Tibial artery (tissue), 4 donors: ENCODE measurements around the gene KCNH3.
"Not testable (repeated sequence)": the region's sequence is repeated elsewhere in the genome, so short reads cannot be mapped to it uniquely, and the experiment has no call there.

Experiments
- DNase-seq, 2 donors: peaks; one replicate each; pipeline ENCODE4 v3.0.0-alpha.2; 2019
- H3K27ac ChIP-seq, 2 donors: fragments of 200-600 bp; sonication (generic) in 1 of 2; 1 replicate in 1 of 2; 2 replicates in 1 of 2; pipeline ENCODE4 v1.5.1; 2018 to 2019; ENCODE audit warnings: mild to moderate bottlenecking in 1 of 2
- H3K27me3 ChIP-seq, 2 donors: fragments of 200-600 bp; sonication (generic) in 1 of 2; one replicate each; pipeline versions ENCODE4 v1.5.1 to v1.6.0; 2016 to 2019
- H3K36me3 ChIP-seq, 3 donors: fragments of 200-600 bp; sonication (generic) in 2 of 3; one replicate each; pipeline ENCODE4 v1.5.1; 2016 to 2019; ENCODE audit warnings: mild to moderate bottlenecking in 2 of 3
- H3K4me1 ChIP-seq, 4 donors: fragments of 200-600 bp; sonication (generic) in 2 of 4; 1 replicate in 3 of 4; 2 replicates in 1 of 4; pipeline ENCODE4 v1.5.1; 2016 to 2019
- H3K4me3 ChIP-seq, 2 donors: fragments of 200-600 bp; sonication (generic) in 1 of 2; 1 replicate in 1 of 2; 2 replicates in 1 of 2; pipeline ENCODE4 v1.5.1; 2018 to 2019; ENCODE audit warnings: mild to moderate bottlenecking in 2 of 2
- H3K9me3 ChIP-seq, 3 donors: fragments of 200-600 bp; sonication (generic) in 1 of 3; one replicate each; pipeline ENCODE4 v1.5.1; 2016 to 2019
- intact Hi-C: fragments of 100-400 bp; cut with DNase I; formaldehyde crosslinking; loops from one replicate; pipeline ENCODE4 v1.15.0; 2023; ENCODE audit warnings: low total_unique reads
- TF ChIP-seq, protein P1 (sequence below), 2 experiments: fragments of 200-600 bp in 1 of 2; fragments of 450-650 bp in 1 of 2; IDR thresholded peaks; one replicate each; pipeline ENCODE4 v1.5.1; 2017 to 2019; ENCODE audit warnings: antibody characterized with exemption in 2 of 2, mild to moderate bottlenecking in 1 of 2, moderate library complexity in 1 of 2

The KCNH3 gene

DNA sequence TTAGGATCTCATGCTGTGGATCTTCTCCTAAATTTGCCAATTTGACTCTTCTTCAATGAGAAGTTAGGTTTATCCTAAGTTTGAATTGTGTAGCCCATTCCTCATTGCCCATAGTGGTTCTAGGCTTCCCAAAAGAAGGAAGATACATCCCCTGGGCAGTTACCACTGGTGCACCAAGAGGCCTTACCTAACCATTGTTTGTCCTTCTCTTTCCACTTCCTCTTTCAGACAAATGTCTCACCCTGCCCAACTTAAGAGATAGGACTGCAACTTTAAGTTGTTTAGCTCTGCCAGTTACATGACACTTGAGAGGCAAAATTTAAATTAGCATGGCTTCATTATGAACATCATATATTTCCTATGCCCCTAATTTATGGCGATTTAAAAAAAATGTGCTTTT lies 9.4 kb upstream of the KCNH3 start:
- peaks cover 14 to 31% (median 26%) of the 10 kb centered on the region in 3 donors for H3K36me3 ChIP-seq
- no peak overlapping the region for H3K4me3 ChIP-seq
- TF ChIP-seq, protein P1, sequence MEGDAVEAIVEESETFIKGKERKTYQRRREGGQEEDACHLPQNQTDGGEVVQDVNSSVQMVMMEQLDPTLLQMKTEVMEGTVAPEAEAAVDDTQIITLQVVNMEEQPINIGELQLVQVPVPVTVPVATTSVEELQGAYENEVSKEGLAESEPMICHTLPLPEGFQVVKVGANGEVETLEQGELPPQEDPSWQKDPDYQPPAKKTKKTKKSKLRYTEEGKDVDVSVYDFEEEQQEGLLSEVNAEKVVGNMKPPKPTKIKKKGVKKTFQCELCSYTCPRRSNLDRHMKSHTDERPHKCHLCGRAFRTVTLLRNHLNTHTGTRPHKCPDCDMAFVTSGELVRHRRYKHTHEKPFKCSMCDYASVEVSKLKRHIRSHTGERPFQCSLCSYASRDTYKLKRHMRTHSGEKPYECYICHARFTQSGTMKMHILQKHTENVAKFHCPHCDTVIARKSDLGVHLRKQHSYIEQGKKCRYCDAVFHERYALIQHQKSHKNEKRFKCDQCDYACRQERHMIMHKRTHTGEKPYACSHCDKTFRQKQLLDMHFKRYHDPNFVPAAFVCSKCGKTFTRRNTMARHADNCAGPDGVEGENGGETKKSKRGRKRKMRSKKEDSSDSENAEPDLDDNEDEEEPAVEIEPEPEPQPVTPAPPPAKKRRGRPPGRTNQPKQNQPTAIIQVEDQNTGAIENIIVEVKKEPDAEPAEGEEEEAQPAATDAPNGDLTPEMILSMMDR (IDR thresholded peaks at IDR 0.05) = no peak
- intact Hi-C loops = no loop called here
- peaks cover 0 to 6% of the 10 kb centered on the region in 2 donors for H3K27me3 ChIP-seq
- no peaks in the 10 kb centered on the region for H3K4me1 ChIP-seq
- H3K9me3 ChIP-seq = no peaks in the 10 kb centered on the region
- H3K27ac ChIP-seq = no peak overlapping the region
- no peak for DNase-seq

DNA sequence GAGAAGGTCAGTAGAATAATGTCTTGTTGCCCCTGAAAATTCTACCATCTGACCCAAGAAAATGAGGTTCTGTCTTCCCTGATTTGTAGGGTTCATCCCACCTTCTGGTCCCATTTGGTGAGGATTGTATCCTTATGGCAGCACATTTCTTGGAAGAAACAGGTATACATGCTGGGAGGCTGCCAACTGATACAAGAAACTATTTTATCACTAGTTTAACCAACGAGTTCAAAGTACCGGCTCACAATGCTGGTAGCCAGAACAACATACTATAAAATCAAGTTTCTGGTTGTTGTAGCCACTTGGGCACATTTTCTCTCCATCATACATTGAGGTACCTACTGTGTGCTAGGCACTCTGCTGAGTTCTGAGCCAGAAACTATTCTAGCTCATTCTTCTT lies 7.1 kb upstream of the KCNH3 start:
- no peak for DNase-seq
- H3K4me1 ChIP-seq = no peaks in the 10 kb centered on the region
- no peaks in the 10 kb centered on the region for H3K9me3 ChIP-seq
- TF ChIP-seq, protein P1 (IDR thresholded peaks at IDR 0.05) = no peak
- H3K4me3 ChIP-seq = no peak overlapping the region
- intact Hi-C loops = no loop called here
- peaks cover 0 to 26% of the 10 kb centered on the region in 2 donors for H3K27me3 ChIP-seq
- H3K36me3 ChIP-seq = peaks cover 0 to 8% (median 7%) of the 10 kb centered on the region in 3 donors
- no peak overlapping the region for H3K27ac ChIP-seq

DNA sequence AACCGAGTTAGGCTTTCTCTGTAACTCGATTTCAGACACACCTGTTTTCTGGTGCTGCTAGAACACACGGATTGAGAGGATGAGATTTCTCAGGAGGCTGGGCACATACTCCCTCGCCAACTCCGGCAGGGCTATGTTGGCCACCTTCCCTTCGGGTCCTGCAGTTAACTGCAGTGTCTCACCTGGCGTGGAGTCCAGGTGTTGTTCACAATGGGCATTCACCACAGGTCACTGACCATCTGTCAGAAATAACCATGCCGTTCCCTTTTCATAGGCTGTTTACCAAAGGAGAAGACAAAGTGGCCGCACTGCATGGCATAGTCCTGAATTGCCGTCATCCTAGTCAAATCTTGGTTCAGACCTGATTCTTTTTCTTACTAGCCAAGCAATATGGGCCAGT lies 5.5 kb upstream of the KCNH3 start:
- Histone ChIP-seq H3K9me3 (no peaks in the 10 kb centered on the region), H3K4me1 (peaks cover 0 to 11% (median 10%) of the 10 kb centered on the region in 4 donors), H3K27me3 (peaks cover 0 to 42% of the 10 kb centered on the region in 2 donors), H3K27ac (no peak overlapping the region), H3K36me3 (no peaks in the 10 kb centered on the region), H3K4me3 (no peak overlapping the region)
- intact Hi-C loops = no loop called here
- TF ChIP-seq, protein P1 (IDR thresholded peaks at IDR 0.05) = no peak
- no peak for DNase-seq

DNA sequence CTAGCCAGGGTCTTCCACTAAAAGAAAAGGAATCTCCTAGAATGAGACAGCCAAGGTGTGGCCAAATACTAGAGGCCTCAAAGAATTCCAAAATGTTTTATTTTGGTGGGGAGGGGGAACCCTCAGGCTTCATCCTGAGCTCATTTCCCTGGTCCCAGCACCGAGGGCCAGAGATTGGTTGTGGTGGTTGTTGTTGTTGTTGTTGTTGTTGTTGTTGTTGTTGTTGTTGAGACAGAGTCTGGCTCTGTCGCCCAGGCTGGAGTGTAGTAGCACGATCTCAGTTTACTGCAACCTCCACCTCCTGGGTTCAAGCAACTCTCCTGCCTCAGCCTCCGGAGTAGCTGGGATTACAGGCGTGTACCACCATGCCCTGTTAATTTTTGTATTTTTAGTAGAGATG lies 4.7 kb upstream of the KCNH3 start:
- H3K4me1 ChIP-seq = peaks cover 0 to 19% (median 17%) of the 10 kb centered on the region in 4 donors
- not testable (repeated sequence) for H3K27ac ChIP-seq

DNA sequence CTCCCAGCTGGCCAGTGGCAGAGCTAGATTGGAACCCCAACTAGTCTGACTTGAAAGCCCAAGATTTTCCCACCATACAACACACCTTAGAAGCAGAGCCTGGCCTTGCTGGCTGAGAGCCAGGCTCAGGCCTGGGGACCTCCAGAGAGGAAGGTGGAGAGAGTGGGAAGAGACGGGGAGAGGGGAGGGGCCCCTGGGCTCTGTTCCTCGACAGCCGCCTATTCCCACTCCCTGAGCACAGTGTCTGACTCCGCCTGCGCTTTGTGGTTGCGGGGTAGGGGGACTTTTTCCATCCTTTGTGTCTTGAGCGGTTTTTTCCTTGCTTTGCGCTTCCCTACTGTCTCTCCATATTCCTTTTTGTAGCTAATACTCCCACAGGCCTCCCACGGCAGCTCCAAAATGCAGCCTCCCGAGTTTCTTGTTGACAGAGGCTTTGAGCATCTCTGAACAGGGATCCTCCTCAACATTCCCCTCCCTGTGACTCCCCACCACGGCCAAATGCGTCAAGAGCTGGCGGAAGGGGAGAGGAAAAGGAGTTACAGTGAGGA lies 4.0 kb upstream of the KCNH3 start:
- peaks cover 0 to 20% (median 18%) of the 10 kb centered on the region in 4 donors for H3K4me1 ChIP-seq
- no peak overlapping the region for H3K27ac ChIP-seq
- no peak overlapping the region for H3K4me3 ChIP-seq
- TF ChIP-seq, protein P1 (IDR thresholded peaks at IDR 0.05) = no peak
- H3K36me3 ChIP-seq = no peaks in the 10 kb centered on the region
- intact Hi-C loops = no loop called here
- no peaks in the 10 kb centered on the region for H3K9me3 ChIP-seq
- no peak for DNase-seq
- peaks cover 0 to 57% of the 10 kb centered on the region in 2 donors for H3K27me3 ChIP-seq

More for the DNA sequence above, 4.7 kb upstream of the KCNH3 start:
- intact Hi-C loops, H3K9me3 ChIP-seq, H3K36me3 ChIP-seq, DNase-seq, H3K4me3 ChIP-seq: not testable (repeated sequence)
- peaks cover 0 to 50% of the 10 kb centered on the region in 2 donors for H3K27me3 ChIP-seq

DNA sequence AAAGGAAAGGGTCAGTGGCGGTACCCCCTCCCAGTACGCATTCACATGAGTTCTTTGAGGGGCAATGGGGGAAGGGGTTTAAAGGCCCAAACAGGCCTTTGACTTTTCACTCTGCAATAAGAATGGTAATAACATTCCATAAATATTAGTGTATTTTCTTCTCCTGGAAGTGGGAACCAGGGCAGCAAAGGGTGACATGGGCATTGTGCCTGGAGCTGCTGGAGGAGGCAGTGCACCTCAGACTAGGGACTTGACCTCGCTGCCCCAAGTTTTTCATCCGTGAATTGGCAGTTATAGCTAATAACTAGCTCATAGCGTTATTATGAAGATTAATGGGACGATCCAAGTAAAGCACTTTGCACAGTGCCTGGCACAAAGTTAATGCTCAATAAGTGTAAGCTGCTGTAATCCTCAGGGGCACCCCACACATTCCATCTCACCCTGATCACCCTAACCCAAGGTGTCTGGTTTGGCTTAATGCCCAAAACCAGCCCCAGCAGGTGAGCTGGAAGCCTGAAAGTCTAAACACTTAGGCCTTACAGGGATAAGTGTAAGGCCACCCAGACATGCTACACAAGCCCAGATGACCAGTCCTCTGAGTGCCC lies 2.8 kb upstream of the KCNH3 start:
- Histone ChIP-seq H3K27ac (no peak overlapping the region), H3K27me3 (peaks cover 0 to 68% of the 10 kb centered on the region in 2 donors), H3K4me3 (no peak overlapping the region), H3K36me3 (no peaks in the 10 kb centered on the region), H3K9me3 (no peaks in the 10 kb centered on the region), H3K4me1 (peaks cover 0 to 20% (median 18%) of the 10 kb centered on the region in 4 donors)
- intact Hi-C loops = no loop called here
- no peak for DNase-seq
- TF ChIP-seq, protein P1 (IDR thresholded peaks at IDR 0.05) = no peak
